HS-27A (cell line): ENCODE results near the gene FMN2.

Source experiments
- DNase-seq: peaks from one replicate; pipeline ENCODE4 v3.0.0-alpha.2; 2012; ENCODE audit warnings: low read depth, missing footprints

FMN2 gene

GRCh38 chr1:240198376-240198775 lies 106.7 kb downstream of the FMN2 start:
- no peak for DNase-seq

- DNase-seq = no peak
These were observed 108.3 kb downstream of the FMN2 start for GRCh38 chr1:240199758-240200645.

- DNase-seq = no peak
These were observed 110.2 kb downstream of the FMN2 start for GRCh38 chr1:240201931-240202330.

GRCh38 chr1:240207073-240207709 lies 115.5 kb downstream of the FMN2 start:
- no peak for DNase-seq

GRCh38 chr1:240210026-240210425 lies 118.3 kb downstream of the FMN2 start:
- no peak for DNase-seq

GRCh38 chr1:240212556-240212955 lies 120.9 kb downstream of the FMN2 start:
- no peak for DNase-seq

- DNase-seq = no peak
These were observed 125.7 kb downstream of the FMN2 start for GRCh38 chr1:240217403-240217802.

DNA sequence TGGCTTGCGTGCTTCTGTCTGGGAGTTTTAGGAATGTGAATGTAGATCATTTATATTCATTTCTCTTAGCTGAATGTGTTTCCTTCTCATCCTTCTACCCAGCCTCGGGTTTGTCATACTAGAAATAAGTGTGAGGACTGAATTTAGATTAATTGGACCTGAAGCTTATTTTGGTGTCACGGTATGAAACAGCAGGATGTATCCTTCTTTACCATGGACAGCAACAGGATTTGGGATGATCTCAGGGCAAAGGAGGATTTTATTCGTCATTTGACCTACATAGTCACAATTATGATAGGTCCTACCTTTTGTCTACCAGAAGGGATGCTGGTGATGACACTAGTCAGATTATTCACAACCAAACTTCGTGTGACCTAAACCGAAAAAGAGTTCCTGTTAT lies 127.4 kb downstream of the FMN2 start:
- no peak for DNase-seq

GRCh38 chr1:240226102-240226501 lies 134.4 kb downstream of the FMN2 start:
- no peak for DNase-seq

GRCh38 chr1:240230816-240231215 lies 139.1 kb downstream of the FMN2 start:
- no peak for DNase-seq

DNA sequence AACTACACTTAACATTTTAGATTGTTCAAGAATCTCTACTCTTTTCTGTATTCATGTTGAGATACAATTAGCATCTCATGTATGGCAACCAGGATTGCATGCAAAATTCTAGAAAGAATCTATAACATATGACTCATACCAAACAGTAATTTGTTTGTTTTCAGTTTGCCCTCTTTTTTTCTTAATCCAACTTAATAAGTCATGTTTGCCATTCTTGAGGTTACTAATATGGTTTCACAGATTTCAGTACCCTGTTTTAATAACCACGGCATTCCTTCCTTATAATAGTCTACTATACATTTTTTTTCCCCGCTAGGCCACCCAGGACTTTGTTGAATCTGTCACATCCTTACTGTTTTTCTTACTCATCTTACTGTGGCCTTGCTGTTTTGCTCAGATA lies 140.8 kb downstream of the FMN2 start:
- no peak for DNase-seq

DNA sequence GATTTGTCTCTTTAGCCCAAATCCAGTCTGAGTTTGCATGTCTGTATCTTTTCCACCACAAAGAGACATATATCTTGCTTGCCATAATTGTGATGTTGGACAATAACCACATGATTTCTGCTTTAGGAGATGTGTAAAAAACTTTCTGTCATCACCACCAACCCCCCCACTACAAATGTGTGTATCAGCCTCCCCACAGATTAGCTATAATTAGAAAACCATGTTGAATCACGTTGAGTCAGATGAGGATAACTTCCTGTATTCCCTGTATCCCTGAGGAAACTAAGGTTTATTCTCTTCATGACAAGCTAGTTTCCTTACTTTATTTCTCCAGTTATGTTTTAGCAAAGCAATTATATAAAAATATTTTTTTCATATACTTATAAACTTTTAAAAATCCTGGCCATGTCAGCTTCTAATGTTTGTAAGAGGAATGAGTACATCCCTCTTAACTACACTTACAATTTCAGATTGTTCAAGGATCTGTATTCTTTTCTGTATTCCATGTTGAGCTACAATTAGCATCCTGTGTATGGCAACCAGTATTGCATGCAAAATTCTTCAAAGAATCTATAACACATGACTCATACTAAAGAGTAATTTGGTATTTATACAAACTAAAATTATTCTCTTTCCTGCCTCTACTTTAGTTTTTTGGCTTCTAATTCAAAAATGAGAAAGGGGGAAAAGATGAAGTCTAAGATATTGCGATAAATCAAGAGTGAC lies 143.0 kb downstream of the FMN2 start:
- no peak for DNase-seq

- no peak for DNase-seq
These were observed 144.0 kb downstream of the FMN2 start for GRCh38 chr1:240235521-240236288.

DNA sequence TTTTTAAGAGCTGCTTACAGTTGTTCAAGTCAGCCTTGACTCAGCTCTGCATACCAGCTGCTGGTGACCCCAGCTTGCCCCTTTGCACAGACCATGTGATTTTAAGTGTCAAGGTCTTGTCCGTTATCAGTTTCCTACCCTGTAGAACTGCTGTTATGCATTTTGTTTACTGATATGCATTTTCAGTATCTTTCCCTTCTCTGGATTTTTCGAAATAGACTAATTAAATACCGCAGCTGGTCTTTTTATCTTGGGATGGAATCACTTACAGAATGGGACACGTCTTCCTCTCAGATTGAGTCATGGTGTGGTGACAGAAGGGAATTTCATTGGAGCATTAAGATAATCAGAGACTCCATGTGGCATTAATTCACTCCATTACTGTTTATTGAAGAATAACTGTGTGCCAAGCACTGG lies 145.6 kb downstream of the FMN2 start:
- no peak for DNase-seq

GRCh38 chr1:240239309-240239708 lies 147.6 kb downstream of the FMN2 start:
- no peak for DNase-seq

GRCh38 chr1:240241278-240241677 lies 149.6 kb downstream of the FMN2 start:
- no peak for DNase-seq

DNA sequence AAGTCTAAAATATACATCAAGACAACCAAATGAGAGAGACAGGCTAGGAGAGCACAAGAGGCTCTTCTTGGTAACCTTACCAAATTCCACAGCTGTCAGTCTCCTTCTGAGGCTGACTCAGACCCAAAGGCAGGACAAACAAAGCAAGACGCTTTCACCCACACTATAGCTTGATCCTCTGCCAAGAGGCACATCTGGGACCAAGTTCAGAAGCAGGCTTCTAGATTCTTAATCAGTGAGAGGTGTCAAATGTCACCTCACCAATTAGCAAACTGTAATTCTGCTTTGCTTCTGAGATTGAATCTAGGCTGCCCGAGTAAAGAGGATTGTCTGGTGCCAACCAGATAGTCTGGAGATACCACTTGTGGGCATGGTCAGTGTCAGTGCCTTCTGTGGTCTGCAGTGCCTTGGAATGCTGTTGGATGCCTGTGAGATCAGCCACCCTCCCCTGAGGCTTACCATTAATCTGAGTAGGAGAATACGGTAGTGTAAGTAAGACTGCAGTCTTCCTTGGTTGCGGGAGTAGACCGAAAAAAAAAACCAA lies 151.0 kb downstream of the FMN2 start:
- peak; percentile 84 for DNase-seq

GRCh38 chr1:240244968-240245628 lies 153.4 kb downstream of the FMN2 start:
- peak; percentile 52 for DNase-seq

- no peak for DNase-seq
These were observed 153.9 kb downstream of the FMN2 start for GRCh38 chr1:240245629-240246020.

DNA sequence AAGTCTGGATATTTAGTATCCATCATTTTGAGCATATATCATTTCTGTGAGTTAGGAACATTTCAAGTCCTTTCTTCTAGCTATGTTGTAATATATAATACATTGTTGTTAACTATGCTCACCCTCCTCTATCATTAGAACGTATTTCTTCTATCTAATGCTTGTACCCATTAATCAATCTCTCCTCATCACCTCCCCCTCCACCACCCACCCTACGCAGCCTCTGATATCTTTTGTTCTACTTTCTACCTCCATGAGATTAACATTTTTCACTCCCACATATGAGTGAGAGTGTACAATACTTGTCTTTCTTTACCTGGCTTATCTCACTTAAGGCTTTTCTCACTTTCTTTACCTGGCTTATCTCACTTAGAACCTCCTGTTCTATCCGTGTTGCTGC lies 156.2 kb downstream of the FMN2 start:
- no peak for DNase-seq

GRCh38 chr1:240254006-240254405 lies 162.3 kb downstream of the FMN2 start:
- DNase-seq = no peak
